ENCODE measurements around the gene CIAO1. TPM values are rescaled to one million over a fixed set of nuclear protein-coding genes. Genes with fewer than 3 reads are reported as not detected.
A peak's percentile ranks its signal among the peaks of the same experiment; 100 is the strongest.

CIAO1 gene
- total and polyA plus RNA-seq, 2 of the 13 experiments (the other 11 are each of a cell fraction or from before 2014, with no cell fraction given): 99.3 to 120 TPM

DNA sequence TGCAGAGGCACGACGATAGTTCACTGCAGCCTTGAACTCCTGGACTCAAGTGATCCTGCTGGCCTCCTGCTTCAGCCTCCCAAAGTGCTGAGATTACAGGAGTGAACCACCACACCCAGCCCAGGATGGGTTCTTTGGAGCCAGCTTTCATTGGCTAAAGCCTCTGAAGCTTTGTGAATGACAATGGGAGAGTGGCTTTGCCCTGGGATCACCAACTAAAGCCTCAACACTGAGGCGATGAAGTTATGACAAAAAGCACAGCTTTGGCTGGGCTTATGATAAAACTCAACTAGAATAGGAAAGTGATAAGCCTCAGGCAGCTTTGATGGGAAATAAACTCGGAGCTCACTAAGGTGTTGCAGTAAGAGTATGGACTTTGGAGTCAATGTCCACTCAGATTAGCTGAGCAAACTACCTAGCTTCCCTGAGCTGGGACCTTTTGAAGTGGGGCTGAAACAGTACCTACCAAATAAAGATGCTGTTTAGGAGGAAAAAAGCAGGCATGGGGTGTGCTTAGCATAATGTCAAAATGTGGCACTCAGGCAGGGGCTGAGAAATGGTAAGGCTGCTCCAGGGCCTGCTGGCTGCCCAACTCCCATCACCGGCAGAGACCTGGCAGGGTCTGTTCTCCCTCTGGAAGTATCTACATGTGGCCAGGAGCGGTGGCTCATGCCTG is 4.6 kb upstream of the CIAO1 start (continued):
- TF ChIP-seq, protein P1, sequence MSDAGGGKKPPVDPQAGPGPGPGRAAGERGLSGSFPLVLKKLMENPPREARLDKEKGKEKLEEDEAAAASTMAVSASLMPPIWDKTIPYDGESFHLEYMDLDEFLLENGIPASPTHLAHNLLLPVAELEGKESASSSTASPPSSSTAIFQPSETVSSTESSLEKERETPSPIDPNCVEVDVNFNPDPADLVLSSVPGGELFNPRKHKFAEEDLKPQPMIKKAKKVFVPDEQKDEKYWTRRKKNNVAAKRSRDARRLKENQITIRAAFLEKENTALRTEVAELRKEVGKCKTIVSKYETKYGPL (CRISPR knock-in tag; IDR thresholded peaks at IDR 0.05): no peak
- TF ChIP-seq, protein P2, sequence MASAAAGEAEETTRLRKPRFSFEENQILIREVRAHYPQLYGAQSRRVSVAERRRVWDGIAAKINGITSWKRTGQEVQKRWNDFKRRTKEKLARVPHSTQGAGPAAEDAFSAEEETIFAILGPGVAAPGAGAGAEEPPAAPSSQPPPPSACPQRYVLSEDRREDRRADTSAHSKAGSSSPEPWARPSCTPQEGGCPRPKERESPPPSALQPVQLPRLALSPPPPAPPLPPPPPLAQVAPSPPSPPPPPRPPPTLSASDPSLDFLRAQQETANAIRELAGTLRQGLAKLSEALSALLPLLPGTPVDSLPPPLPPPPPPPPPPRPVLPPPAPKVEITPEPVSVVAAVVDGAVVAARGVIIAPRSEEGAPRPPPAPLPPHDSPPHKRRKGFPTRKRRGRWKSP (CRISPR knock-in tag; IDR thresholded peaks at IDR 0.05): no peak
- TF ChIP-seq, protein P3, sequence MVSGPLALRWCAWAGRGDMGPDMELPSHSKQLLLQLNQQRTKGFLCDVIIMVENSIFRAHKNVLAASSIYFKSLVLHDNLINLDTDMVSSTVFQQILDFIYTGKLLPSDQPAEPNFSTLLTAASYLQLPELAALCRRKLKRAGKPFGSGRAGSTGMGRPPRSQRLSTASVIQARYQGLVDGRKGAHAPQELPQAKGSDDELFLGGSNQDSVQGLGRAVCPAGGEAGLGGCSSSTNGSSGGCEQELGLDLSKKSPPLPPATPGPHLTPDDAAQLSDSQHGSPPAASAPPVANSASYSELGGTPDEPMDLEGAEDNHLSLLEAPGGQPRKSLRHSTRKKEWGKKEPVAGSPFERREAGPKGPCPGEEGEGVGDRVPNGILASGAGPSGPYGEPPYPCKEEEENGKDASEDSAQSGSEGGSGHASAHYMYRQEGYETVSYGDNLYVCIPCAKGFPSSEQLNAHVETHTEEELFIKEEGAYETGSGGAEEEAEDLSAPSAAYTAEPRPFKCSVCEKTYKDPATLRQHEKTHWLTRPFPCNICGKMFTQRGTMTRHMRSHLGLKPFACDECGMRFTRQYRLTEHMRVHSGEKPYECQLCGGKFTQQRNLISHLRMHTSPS (CRISPR knock-in tag; IDR thresholded peaks at IDR 0.05; ENCODE audit: low read depth): no peak
- TF ChIP-seq, protein P4, sequence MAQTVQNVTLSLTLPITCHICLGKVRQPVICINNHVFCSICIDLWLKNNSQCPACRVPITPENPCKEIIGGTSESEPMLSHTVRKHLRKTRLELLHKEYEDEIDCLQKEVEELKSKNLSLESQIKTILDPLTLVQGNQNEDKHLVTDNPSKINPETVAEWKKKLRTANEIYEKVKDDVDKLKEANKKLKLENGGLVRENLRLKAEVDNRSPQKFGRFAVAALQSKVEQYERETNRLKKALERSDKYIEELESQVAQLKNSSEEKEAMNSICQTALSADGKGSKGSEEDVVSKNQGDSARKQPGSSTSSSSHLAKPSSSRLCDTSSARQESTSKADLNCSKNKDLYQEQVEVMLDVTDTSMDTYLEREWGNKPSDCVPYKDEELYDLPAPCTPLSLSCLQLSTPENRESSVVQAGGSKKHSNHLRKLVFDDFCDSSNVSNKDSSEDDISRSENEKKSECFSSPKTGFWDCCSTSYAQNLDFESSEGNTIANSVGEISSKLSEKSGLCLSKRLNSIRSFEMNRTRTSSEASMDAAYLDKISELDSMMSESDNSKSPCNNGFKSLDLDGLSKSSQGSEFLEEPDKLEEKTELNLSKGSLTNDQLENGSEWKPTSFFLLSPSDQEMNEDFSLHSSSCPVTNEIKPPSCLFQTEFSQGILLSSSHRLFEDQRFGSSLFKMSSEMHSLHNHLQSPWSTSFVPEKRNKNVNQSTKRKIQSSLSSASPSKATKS (CRISPR knock-in tag; IDR thresholded peaks at IDR 0.05): no peak
- TF ChIP-seq, protein P5, sequence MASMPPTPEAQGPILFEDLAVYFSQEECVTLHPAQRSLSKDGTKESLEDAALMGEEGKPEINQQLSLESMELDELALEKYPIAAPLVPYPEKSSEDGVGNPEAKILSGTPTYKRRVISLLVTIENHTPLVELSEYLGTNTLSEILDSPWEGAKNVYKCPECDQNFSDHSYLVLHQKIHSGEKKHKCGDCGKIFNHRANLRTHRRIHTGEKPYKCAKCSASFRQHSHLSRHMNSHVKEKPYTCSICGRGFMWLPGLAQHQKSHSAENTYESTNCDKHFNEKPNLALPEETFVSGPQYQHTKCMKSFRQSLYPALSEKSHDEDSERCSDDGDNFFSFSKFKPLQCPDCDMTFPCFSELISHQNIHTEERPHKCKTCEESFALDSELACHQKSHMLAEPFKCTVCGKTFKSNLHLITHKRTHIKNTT (CRISPR knock-in tag; IDR thresholded peaks at IDR 0.05): no peak
- TF ChIP-seq MAF1 (CRISPR knock-in tag; IDR thresholded peaks at IDR 0.05; ENCODE audit: borderline replicate concordance) (no peak), PPARG (CRISPR knock-in tag; conservative IDR thresholded peaks at IDR 0.05) (no peak), ZNF772 (CRISPR knock-in tag; IDR thresholded peaks at IDR 0.05) (peak; percentile 20; the same call in 1 of the 2 replicates), FOXC1 (CRISPR knock-in tag; IDR thresholded peaks at IDR 0.05; ENCODE audit: borderline replicate concordance) (no peak), TRIM24 (CRISPR knock-in tag; IDR thresholded peaks at IDR 0.05) (no peak), NFKBIZ (CRISPR knock-in tag; IDR thresholded peaks at IDR 0.05) (no peak), ZNF790 (CRISPR knock-in tag; IDR thresholded peaks at IDR 0.05; ENCODE audit: borderline replicate concordance) (no peak), ZNF343 (CRISPR knock-in tag; IDR thresholded peaks at IDR 0.05) (no peak), ZNF326 (CRISPR knock-in tag; IDR thresholded peaks at IDR 0.05; ENCODE audit: borderline replicate concordance) (no peak), MBD4 (IDR thresholded peaks at IDR 0.05; ENCODE audit: borderline replicate concordance, low read length) (peak; percentile 52; the same call in 1 of the 2 replicates), SIN3A (IDR thresholded peaks at IDR 0.05; ENCODE audit: borderline replicate concordance, low read depth, low read length) (no peak), RAD51 (IDR thresholded peaks at IDR 0.05; ENCODE audit: borderline replicate concordance) (no peak), SMAD1 (CRISPR knock-in tag; IDR thresholded peaks at IDR 0.05; ENCODE audit: borderline replicate concordance, low read depth) (no peak), PHF21A (CRISPR knock-in tag; IDR thresholded peaks at IDR 0.05) (peak; percentile 84)
- TF ChIP-seq, protein P6, sequence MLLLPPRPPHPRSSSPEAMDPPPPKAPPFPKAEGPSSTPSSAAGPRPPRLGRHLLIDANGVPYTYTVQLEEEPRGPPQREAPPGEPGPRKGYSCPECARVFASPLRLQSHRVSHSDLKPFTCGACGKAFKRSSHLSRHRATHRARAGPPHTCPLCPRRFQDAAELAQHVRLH (CRISPR knock-in tag; IDR thresholded peaks at IDR 0.05; ENCODE audit: borderline replicate concordance, low read depth): no peak
- TF ChIP-seq, protein P7, sequence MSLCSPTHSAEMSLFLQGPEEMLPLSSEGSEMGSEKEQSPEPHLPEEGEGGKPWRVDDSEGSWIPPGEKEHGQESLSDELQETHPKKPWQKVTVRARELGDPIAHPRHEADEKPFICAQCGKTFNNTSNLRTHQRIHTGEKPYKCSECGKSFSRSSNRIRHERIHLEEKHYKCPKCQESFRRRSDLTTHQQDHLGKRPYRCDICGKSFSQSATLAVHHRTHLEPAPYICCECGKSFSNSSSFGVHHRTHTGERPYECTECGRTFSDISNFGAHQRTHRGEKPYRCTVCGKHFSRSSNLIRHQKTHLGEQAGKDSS (CRISPR knock-in tag; IDR thresholded peaks at IDR 0.05; ENCODE audit: borderline replicate concordance, low read depth): peak; percentile 64; the same call in 1 of the 2 replicates

All from HepG2 (cell line).